Middle frontal gyrus (tissue), 1 donor: ENCODE measurements around the gene PAFAH2.

Experiments
- DNase-seq: peaks from one replicate; pipeline ENCODE4 v3.0.0-alpha.2; 2015; ENCODE audit warnings: low spot score; ENCODE audit errors: extremely low spot score

The PAFAH2 gene

DNA sequence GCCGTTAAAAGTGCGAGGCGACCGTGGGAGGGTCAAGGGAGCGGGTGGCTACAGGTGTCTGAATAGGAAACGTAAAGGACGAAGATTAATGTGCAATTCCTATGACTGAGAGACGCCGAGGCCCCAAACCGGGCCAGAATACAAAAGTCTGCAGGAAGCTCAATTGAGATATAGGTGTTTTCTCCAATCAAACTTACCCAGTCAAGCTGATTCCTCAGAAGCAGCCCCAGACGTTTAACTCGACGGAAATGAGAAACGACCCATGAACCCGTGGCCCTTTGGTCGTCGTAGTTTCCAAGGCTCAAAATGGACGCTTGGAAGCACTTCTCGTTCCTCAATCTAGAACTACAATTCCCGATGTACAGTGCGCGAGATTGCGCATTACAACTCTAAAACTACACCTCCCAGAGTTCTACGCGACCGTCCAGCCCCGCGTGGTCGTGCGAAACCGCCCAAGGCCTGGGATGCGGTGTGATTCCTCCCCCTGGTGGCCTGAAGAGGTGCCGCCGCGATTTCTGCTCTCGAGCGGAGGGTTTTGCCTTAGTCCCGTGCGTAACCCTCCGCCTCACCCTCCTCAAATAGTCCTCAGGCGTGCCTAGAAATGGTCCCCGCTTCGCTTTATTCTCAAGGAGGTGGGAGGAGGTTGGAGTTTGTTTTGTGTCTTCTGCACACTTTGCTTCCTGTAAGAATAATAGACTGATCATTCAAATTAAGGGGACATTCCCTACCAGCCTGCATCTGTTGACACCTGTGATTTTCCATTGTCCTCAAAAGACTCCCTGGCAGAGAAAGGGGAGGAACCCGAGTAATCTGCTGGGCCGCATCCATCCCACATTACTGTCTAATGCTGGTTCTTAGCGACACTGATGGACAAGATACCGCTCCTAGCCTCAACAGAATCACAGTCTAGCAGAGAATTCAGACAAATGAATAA, at the start of gene PAFAH2:
Gene PAFAH2 (minus strand): TSS at position 236 of the 934 bp plus-strand sequence. CDS start 7,247 bp downstream, outside the sequence.
- DNase-seq, result peak; percentile 98

DNA sequence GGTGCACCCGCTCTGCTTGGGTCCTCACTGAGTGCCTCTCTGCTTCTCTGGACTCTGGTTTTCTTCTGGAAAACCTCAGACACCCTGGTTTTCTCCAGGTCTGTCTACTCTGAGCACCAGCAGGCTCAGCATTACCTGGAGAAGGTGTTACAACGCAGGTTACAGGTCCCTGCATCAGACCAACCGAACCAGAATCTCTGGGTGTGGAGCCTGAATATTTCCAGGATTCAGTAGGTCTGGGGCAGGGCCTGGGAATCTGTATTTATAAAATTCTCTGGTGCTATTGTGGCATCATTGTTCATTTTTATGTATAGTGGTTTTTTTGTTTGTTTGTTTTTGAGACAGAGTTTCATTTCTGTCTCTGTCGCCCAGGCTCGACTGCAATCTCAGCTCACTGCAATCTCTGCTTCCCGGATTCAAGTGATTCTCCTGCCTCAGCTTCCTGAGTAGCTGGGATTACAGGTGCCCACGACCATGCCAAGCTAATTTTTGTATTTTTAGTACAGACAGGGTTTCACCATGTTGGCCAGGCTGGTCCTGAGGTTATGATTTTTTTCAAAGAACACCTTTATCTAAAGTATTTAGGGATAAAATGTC, 49.5 kb upstream of the PAFAH2 start:
- no peak for DNase-seq

- no peak for DNase-seq
Observed at GRCh38 chr1:26046246-26047095, 48.6 kb upstream of the PAFAH2 start.

- no peak for DNase-seq
Observed at GRCh38 chr1:26045722-26046245, 47.9 kb upstream of the PAFAH2 start, which contains the start of gene SLC30A2. Gene SLC30A2, minus strand, starts transcription at chr1:26046118. Its CDS starts 222 bp downstream, at chr1:26045896.

DNA sequence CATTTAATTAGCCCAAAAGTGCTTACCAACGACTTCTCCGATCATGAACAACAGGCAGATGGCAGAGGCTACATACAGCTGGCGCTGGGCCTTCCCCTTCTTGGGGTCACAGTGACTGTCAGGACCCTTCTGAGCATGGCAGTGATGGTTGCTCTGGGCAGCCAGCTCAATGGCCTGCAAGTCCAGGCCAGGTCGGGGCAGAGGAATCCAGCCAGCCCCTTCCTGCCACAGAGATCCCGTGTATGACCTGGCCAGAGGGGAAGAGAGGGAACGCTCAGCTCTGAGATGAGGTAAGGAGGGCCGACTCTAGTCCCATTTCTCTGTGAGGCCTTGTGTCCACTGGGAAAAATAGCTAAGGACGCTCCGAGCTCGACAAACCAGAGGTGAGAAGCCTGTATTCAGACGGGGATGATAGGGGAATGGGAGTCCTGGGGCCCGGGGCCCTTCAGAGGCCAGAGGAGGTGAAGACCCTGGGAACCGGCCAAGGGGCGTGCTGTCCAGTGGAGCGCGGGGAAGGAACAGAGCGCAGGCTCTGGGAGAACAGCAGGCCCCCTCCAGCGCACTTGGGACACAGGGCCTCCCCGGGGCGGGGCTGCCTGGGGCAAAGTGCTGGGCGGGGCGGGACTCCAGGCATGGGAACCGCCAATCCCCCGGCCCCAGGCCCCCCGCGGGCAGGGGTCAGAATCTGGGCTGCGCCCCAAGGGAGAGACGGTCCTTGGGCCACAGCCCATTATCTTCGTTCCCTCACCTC, 47.3 kb upstream of the PAFAH2 start:
- DNase-seq, result no peak

- no peak for DNase-seq
Observed at GRCh38 chr1:26044414-26044813, 46.6 kb upstream of the PAFAH2 start.

- no peak for DNase-seq
Observed at GRCh38 chr1:26043765-26044164, 45.9 kb upstream of the PAFAH2 start.

DNA sequence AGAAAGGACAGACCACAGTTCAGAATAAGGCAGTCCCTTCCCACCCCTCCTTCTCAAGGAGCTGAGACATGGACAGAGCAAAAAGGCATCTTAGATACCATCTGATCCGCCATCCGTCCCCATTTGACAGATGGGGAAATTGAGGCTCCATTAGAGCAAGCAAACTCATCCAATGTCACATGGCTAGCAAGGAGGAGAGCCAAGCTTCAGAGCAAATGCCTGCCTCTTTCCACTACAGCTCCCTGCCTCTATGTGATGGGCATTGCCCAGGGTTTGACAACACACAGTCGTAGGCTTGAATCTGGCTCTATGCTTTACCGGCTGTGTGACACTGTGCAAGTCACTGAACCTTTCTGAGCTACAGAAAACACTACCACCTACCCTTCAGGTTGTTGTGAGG, 44.1 kb upstream of the PAFAH2 start:
- no peak for DNase-seq

DNA sequence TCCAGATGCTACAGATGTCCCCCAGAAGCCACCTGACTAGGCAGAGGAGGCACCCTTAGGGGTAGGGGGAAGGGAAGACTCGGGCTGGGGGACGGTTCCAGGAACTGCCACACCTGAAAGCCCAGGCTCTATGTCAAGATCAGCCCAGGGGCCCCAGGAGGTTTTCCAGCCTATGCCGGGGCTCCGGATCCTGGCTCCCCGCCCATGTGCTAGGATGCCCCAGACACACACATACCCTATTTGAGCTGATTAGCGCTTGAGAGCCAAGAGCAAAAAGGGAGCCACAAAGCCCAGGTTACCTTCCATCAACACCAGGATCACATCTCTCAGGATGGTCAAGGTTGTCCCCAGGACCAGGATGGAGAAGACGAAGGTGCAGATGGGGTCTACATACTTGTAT, 43.5 kb upstream of the PAFAH2 start:
- no peak for DNase-seq

DNA sequence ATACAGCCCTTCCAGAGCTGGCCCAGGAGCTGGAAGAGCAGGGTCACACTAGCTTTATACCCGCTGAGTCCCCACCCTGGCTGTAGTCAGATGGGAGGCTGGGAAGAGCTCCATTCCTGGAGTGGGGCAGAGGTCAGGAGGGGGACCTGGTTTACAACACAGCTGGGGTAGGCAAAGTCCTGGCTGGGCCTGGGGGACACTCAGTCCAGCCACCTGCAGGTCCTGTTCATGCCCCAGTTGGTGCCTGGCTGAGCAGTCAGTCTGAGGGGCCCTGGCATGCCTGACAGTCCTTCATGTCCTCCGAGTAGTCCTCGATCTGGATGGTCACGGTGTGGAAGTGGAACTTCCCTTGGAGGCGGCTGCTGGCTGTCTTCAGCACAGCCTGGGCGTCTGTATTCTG, 41.0 kb upstream of the PAFAH2 start:
- no peak for DNase-seq

DNA sequence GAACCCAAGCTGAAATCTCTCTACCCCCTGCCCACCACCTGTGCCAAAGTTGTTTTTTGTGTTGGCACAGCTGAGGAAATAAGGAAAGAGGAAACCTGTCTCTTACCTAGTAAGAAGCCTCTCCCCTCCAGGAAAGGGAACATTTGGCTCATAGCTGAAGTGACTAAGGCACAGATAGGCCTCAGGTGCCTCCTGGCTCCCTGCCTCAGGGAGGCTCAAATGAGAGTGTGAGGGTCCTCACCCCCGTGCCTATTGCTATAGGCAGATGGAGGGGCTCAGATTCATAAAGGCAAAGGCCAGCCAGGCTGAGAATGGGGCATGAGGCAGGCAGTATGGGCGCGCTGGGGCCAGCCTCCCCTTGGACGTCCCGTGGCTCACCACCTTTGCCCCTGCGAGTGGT, 40.6 kb upstream of the PAFAH2 start:
- no peak for DNase-seq

DNA sequence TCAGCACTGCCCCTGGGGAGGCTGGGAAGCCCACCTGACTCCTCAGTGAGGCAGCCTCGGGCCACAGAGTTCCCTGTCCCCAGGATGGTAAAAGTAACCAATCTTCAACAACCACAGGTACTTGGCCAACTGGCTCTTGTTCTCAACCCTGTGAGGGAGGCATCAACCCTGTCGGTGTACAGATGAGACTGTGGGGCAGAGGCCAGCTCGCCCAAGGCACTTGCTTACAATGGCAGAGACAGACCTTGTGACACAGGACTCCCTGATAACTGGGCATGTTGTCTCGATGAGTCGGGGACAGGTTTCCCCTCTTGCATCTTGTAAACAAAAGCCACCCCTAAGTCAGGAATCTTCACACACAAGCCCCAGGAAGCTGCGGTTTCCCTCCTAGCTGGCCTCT, 40.0 kb upstream of the PAFAH2 start:
- no peak for DNase-seq

- DNase-seq, result no peak
Observed at GRCh38 chr1:26036756-26037281, 39.0 kb upstream of the PAFAH2 start.

DNA sequence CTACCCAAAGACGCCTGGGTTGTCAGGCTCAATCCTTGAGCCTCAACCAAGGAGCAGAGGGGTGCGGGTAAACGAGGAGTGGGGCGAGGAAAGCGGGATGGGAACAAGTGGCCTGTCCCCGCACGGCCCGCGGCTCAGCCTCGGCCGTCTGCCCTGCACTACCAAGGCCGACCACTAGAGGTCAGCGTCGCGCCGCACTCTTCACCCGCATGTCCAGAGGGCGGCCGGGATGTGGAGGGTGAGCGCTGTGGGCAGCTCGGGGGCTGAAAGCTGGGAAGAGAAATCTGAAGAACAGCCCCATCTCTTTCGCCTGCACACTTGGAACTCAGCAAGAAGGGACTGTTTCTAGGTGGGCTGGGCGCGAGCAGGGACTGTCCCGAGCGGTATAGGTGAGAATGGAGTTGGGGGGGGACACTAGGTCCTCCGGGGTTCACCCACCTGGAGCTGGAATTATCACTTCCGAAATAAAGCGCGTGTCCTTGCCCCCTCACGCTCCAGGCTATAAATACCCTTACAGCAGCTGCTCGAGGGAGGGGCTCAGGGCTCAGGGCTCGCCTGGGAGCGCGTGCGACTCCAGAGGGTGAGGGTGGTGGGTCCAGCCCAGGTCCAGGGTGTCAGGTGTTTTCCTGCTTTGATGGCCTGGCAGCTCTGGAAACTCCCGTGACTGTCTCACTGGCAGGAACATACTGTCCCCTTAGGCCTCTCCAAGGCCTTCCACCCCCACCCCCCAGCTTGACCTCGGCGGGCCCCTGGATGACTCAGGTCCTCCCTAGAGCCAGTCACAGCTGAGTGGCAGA, 38.3 kb upstream of the PAFAH2 start:
- DNase-seq, result peak; percentile 75

GRCh38 chr1:26035203-26035958, 37.5 kb upstream of the PAFAH2 start:
- DNase-seq, result peak; percentile 82

DNA sequence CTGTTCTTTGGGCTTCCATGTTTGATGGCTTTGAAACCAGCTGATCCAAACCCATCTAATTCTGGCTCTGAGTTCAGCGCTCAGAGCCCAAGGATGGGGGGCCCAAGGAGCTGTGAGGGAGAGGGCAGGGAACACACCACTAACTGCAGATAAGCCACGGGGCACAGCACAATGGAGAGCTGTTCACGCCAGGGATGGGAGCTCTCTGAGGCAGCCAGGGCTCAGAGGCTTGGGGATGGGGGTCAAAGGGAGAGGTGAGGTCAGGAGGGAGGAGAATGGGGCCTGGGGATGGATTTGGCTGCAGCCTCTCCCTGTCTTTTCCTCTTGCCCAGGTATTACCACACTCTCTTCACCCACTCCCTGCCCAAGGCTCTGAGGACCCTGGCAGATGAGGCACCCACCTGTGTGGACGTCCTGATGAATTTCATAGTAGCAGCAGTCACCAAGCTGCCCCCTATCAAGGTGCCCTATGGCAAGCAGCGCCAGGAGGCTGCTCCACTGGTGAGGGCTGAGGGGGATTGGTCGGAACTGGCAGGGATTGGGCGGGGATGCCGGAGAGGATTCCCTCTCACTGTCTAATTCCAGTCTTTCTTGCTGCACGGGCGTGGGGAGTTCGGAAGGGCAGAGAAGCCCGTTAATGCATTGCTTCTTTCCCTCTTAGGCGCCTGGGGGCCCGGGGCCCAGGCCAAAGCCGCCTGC, 36.8 kb upstream of the PAFAH2 start:
- DNase-seq, result no peak

DNA sequence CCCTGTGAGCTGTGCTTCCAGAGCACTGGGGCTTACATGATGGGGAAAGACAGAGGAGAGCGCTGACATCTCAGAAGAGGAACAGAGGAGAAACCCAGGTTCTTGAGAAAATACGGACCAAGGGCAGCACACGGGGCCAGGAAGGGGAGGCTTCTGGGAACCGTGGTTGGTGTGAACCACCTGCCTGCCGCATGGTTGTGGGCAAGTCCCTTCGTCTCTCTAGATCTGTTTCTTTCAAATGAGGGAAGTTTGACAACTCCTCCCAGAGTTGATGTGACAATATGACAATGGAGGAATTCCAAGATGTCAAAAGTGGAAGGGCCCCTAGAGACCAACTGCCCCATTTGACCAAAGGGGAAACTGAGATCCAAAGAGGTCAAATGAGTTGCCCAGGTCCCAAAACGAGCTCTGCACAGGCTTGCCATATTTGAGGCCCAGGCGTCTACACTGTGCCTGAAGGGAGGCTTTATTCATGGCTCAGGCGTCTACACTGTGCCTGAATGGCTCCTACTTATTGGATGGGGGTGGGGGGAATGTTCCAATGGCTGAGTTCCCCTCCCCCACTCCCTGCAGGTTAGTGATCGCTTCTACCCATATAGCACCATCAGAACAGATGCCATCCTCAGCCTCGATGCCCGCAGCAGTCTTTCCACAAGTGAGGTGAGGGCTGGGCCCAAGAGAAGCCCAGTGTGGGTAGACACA, 34.9 kb upstream of the PAFAH2 start:
- DNase-seq, result no peak
